ENCODE results near the gene MUC22.
A peak's percentile ranks its signal among the peaks of the same experiment; 100 is the strongest.
"Not testable (repeated sequence)": the region's sequence is repeated elsewhere in the genome, so short reads cannot be mapped to it uniquely, and the experiment has no call there.

MUC22 gene

DNA sequence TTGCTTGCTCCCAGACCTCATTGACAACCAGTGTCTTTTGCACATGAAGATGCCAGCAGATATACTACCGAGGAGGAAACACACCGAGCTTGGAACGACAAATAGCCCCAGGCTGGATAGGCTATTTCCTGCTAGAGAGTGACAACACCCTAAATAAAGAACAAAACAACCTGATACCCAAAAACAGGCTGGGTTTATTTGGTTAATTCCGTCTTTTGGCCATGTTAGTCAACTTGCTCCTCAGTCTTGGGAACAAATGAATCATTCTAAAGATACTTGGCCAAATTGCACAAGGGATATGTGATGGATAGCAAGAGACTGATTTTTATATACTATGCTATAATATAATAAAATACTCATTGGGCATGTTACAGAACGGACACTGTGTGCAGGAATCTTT, 11.5 kb upstream of the MUC22 start:
- peak; percentile 45 for DNase-seq (ENCODE audit: low spot score)

DNA sequence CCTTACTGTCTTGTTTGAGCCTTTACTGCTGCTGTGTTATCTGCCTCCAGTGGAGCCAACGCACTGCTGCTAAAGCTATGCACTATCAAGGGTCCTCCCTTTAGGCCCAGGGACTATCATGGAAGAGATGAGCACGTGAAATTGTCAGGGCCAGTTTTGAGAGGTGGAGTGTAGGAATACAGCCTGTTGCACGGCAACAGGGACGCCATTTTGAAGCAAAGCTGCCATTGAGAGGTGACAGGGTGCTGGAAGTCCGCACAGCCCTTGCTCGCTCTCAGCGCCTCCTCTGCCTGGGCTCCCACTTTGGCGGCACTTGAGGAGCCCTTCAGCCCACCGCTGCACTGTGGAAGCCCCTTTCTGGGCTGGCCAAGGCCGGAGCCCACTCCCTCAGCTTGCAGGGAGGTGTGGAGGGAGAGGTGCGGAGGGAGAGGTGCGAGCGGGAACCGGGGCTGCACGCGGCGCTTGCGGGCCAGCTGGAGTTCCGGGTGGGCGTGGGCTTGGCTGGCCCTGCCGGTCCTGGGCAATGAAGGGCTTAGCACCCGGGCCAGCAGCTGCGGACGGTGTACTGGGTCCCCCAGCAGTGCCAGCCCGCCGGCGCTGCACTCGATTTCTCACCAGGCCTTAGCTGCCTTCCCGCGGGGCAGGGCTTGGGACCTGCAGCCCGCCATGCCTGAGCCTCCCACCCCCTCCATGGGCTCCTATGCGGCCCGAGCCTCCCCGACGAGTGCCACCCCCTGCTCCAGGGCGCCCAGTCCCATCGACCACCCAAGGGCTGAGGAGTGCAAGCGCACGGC, 10.0 kb upstream of the MUC22 start:
- not testable (repeated sequence) for DNase-seq (ENCODE audit: low spot score)

DNA sequence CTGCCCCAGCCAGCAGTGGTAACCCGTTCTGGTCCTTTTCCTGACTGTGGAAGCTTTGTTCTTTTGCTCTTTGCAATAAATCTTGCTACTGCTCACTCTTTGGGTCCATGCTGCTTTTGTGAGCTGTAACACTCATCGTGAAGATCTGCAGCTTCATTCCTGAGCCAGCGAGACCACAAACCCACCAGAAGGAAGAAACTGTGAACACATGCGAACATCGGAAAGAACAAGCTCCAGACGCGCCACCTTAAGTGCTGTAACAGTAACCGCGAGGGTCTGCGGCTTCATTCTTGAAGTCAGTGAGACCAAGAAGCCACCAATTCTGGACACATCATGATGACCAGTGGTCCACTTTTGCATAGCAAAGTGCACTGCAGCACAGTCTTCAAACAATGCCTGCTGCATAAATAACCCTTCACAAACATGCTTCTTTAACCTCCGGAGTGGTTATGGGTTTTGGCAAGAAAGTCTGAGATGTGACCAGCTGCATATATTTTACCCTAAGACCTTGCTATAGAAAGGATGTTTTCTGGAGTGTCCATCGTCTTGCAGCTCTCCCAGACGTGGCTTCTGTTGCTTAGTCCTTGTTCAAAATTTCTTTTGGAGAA, 8.9 kb upstream of the MUC22 start:
- no peak for DNase-seq (ENCODE audit: low spot score)

DNA sequence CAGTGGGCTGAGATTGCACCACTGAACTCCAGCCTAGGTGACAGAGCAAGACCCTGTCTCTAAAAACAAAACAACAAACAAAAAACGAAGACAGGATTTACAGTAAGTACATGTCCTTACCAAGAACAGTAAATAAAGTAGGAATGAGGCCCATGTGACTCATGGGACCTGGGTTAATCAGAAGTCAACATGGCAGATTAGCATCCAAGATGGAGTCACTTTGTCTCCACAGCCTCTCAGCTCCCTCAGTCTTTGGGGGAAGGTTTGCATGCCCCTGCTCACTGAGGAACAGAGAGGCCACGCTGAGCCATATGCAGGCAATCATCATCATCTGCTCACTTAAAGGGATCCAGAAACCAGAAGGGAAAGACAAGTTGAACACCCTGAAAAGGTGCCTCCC, 7.8 kb upstream of the MUC22 start:
- DNase-seq (ENCODE audit: low spot score) = no peak

DNA sequence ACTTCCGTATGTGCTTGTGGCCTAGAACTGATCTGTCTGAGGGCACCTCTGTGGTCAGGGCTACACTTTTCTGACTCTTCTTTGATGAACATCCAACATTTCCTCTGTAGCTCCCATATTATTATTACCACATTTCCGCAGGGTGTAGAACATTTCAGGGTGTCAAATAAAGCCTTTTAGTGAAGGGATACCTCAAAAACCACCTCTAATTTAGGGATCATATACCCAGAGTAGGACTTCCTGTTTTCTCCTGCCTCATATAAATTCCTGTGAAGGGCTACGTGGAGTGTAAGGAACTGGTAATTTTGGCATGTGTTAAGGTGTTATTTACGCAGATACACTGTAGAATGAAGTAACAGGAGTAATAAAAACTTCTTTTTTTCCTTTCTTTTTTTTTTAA, 5.5 kb upstream of the MUC22 start:
- no peak for DNase-seq (ENCODE audit: low spot score)

DNA sequence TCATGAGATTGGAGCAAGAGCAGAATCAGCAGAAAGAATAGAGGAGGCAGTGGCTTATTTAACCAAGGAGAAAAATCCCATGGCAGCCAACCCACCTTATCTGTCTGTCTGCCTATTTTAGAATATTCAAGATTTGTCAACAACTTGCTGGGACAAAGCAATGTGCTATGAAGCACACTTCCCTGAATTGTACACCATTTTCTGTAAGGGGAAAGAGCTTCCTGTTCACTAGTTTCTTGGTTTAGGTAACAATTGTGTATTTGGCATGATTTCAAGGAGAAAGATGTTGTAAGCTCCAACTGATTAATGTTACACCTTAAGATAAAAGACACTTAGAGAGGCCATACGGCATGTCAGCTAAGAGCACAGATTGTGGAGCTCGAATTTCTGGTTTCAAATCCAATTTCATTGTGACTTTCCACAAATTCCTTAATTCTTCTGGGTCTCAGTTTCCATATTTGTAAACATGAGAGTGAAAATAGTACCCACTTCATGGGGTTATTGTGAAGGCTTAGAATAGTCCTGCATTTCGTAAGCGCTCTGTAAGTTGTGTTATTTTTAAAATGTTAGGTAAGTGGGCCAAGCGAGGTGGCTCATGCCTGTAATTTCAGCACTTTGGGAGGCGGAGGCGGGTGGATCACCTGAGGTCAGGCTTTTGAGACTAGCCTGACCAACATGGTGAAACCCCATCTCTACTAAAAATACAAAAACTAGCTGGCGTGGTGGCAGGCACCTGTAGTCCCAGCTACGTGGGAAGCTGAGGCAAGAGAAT, 4.8 kb upstream of the MUC22 start:
- DNase-seq (ENCODE audit: low spot score) = no peak

DNA sequence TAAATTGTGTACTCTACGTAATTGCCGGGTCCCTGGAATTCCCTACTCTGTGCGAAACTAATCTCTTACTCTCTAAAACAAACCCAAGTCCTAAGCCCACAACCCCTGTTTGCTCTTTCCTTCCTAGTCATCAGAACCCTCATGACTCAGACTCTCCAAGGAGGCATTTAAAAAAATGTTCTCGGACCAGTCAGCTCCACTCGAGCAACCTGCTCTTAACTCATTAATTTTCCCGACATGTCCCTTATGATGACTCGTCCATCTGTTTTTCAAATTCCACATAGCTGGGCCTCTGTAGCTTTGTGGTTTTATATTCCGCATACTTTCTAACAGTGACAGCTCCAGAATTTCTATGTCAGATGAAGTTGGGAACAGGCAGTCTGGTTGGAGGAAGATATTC, 2.6 kb upstream of the MUC22 start:
- DNase-seq (ENCODE audit: low spot score) = peak; percentile 86

DNA sequence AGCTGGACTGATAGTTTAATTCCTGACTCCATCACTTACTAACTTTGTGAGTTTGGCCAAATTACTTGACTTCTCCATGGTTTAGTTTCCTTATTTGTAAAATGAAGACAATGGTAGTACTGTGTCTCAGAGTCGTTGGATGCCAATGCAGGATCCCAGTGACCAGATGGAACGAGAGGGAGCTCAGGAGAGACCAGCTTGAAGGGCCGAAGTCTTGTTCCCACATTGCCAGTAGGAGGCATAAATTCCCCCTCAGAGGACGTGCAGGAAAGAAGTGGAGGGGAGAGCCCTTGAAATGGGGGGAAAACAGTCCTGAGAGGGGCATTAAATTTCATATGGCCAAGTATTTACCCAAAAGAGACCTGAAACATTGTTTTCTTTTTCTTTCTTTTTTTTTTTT, 2.1 kb upstream of the MUC22 start:
- DNase-seq (ENCODE audit: low spot score) = no peak

DNA sequence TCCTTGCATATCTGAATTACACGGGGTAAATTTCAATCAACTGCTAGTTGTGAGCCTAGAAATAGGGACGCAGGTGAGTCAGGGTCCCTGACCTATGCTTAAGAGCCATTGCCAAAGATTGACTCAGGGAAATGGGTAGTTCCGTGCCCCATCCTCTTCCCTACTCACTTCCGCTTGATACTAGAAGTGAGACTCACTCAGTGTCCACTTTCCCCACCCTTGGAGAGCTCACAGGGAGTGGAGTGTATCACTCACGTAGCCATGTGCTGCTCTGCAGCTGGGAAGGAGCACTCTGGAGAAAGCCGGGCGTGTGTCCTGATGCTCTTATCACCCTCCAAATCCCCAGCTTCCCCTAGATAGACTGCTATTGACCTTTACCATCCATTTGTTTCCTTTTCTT, 543 bp upstream of the MUC22 start:
- DNase-seq (ENCODE audit: low spot score) = no peak

DNA sequence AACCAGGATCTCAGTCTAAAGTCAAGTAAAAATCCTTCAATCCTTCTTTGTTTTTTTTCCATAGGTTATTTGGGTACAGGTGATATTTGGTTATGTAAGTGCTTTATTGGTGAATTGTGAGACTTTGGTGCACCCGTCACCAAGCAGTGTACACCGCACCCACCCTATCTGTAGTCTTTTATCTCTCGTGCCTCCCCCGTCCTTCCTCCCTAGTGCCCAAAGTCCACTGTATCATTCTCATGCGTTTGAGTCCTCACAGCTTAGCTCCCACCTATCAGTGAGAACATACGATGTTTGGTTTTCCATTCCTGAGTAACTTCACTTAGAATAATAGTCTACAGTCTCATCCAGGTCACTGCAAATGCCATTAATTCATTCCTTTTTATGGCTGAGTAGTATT, 879 bp downstream of the MUC22 start:
- no peak for DNase-seq (ENCODE audit: low spot score)

DNA sequence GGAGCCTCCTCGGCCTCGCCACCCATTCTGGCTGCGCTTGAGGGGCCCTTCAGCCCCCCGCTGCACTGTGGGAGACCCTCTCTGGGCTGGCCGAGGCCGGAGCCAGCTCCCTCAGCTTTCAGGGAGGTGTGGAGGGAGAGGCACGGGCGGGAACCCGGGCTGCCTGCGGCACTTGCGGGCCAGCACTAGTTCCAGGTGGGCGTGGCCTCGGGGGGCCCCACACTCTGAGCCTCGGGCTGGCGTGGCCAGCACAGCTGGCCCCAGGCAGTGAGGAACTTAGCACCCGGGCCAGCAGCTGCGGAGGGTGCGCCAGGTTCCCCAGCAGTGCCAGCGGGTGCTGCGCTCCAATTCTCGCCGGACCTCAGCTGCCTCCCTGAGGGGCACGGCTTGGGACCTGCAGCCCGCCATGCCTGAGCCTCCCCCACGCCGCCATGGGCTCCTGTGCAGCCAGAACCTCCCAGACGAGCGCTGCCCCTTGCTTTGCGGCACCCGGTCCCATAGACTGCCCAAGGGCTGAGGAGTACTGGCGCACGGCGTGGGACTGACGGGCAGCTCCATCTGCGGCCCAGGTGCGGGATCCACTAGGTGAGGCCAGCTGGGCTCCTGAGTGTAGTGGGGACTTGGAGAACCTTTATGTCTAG, 6.5 kb downstream of the MUC22 start:
- DNase-seq (ENCODE audit: low spot score) = no peak

DNA sequence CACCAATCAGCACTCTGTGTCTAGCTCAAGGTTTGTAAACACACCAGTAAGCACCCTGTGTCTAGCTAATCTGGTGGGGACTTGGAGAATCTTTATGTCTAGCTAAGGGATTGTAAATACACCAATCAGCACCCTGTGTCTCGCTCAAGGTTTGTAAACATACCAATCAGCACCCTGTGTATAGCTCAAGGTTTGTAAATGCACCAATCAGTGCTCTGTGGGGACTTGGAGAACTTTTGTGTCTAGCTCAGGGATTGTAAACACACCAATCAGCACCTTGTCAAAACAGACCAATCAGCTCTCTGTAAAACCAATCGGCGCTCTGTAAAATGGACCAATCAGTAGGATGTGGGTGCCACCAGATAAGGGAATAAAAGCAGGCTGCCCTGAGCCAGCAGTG, 7.2 kb downstream of the MUC22 start:
- not testable (repeated sequence) for DNase-seq (ENCODE audit: low spot score)

DNA sequence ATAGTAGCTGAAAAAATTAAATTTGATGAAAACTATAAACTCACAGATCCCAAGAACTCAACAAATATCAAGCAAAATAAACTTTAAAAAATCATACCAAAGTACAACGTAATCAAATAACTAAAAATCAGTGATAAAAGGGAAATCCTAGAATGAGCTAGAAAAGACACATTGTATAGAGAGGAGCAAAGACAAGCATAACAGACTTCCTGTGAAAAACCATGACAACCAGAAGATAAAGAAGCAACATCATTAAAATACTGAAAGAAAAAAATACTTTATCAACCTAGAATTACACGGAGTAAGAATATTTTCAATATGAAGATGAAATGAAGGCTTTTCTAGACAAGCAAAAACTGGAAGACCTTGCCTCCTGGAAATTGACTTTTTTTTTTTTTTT, 9.8 kb downstream of the MUC22 start:
- DNase-seq (ENCODE audit: low spot score) = no peak

DNA sequence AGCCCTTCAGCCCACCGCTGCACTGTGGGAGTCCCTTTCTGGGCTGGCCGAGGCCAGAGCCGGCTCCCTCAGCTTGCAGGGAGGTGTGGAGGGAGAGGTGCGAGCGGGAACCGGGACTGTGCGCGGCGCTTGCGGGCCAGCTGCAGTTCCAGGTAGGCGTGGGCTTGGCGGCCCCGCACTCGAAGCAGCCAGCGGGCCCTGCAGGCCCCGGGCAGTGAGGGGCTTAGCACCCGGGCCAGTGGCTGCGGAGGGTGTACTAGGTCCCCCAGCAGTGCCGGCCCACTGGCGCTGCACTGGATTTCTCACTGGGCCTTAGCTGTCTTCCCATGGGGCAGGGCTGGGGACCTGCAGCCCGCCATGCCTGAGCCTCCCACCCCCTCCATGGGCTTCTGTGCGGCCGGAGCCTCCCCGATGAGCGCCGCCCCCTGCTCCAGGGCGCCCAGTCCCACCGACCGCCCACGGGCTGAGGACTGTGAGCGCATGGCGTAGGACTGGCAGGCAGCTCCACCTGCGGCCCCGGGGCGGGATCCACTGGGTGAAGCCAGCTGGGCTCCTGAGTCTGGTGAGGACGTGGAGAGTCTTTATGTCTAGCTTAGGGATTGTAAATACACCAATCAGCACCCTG, 10.5 kb downstream of the MUC22 start:
- DNase-seq (ENCODE audit: low spot score) = not testable (repeated sequence)

DNA sequence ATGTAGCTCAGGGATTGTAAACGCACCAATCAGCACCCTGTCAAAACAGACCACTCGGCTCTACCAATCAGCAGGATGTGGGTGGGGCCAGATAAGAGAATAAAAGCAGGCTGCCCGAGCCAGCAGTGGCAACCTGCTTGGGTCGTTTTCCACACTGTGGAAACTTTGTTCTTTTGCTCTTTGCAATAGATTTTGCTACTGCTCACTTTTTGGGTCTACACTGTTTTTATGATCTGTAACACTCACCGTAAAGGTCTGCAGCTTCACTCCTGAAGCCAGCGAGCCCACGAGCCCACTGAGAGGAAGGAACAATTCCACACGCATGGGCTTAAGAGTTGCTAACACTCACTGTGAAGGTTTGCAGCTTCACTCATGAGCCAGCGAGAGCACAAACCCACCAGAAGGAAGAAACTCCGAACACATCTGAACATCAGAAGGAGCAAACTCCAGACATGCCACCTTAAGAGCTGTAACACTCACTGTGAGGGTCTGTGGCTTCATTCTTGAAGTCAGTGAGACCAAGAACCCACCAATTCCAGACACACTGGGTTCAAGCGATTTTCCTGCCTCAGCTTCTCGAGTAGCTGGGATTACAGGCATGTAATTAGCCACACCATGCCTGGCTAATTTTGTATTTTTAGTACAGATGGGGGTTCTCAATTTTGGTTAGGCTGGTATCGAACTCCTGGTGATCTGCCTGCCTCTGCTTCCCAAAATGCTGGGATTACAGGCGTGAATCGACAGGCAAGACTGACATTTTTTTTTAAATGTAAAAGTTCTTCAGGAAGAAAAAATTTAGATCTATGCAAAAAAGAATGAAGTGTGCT, 11.6 kb downstream of the MUC22 start:
- not testable (repeated sequence) for DNase-seq (ENCODE audit: low spot score)

DNA sequence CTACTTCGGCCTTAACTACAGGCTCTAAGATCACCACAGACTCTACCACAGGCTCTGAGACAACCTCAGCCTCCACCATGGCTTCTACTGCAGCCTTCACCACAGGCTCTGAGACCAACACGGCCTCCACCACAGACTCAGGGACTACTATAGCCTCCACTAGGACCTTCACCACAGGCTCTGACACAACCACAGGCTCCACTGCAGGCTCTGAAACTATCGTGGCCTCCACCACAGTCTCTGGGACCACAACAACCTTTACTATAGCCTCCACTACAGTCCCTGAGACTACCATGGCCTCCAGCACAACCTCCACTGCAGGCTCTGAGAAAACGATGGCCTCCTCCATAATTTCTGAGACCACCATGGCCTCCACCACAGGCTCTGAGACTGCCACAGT, 15.3 kb downstream of the MUC22 start:
- no peak for DNase-seq (ENCODE audit: low spot score)

DNA sequence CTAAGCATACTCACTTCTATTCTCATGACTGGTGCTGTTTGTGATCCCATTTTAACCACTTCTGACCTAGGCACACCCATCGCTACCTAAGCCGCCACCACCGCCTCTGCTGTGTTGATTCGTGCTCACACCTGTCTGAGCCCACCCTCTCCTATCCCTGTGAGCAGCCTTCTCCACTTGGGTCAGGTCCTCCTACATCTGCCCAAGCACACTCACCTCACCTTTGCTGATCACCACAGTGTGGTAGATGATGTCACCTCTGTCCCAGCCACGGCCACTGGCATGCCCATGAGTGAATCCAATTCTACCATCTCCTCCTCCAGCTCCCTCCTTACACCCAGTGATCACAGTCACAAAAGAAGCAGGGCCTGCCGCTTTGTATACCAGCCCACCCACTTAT, 20.8 kb downstream of the MUC22 start:
- no peak for DNase-seq (ENCODE audit: low spot score)

DNA sequence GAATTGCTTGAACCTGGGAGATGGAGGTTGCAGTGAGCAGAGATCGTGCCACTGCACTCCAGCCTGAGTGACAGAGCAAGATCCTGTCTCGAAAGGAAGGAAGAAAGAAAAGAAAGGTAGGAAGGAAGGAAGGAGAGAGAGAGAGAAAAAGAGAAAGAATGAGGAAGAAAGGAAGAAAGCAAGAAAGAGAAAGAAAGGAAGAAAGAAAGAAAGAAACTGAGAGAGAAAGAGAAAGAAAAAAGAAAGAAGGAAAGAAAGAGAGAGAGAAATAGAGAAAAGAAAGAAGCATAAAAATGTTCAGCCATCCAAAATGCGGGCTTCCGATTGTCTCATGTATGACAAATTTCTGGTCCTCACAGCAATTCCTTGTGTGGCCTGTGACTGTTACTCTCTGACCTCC, 22.8 kb downstream of the MUC22 start:
- DNase-seq (ENCODE audit: low spot score) = no peak

DNA sequence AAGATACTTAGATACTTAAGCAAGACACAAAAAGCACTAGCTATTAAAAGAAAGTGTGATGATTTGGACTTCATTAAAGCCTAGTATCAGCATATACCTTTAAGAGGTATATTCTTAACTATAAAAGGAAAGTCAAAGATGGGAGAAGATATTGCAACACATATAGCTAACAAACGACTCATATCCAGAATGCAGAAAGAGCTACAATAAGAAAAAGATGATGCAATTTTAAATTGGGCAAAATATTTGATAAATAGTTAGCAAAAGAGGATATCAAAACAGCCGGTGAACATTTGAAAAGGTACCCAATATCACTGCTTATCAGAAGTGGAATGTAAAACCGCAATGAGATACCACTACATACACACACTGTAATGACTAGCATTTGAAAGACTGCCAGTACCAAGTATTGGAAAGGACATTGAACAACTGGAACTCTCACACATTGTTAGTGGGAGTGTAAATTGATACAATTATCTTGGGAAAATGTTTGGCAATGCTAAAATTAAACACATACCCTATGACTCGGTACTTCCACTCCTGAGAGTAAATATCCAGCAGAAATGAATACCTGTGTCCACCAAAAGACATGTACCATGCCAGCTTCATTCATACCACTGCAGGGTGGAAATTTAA, 25.7 kb downstream of the MUC22 start:
- no peak for DNase-seq (ENCODE audit: low spot score)

DNA sequence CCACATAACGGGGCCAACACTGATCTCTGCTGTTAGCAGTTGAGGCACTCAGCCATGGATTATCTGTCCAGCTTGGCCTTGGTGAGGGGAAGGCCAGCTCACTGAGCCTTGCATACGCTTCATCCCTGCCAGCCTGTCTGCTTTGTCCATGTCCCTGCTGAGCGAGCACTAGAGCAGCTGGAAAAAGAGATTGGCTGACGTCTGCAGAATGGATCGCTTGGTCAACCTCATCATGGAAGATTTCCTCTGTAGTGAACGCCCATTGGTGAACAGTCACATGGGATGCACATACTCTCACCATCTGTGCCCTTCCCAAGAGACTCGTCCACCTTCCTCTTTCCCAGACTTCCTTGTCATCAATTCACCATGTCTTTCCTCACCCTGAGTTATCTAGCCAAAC, 26.9 kb downstream of the MUC22 start:
- no peak for DNase-seq (ENCODE audit: low spot score)

DNA sequence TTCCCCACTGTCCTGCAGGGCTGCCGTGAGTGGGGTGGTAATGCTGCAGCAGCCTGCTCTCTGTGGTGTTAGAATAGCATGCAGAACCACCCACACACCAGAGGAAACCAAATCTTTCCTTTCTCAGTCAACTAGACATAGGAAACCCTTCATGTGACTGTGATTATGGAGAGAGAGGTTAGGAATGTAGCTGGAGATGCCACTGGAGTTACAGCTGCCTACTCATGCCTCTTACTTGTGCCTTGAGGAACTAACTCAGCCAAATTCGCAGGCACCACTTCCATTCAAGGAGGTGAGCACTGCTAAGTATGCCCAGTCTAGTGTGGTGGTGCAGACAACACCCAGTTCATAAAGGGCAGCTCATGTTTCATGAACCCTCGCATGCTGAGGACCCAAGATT, 27.4 kb downstream of the MUC22 start:
- peak; percentile 64 for DNase-seq (ENCODE audit: low spot score)
